Activated naive CD8-positive, alpha-beta T cell treated with anti-CD3 and anti-CD28 coated beads for 36 hours (primary cell): ENCODE data around the gene NOX3. TPM values are rescaled to one million over a fixed set of nuclear protein-coding genes. Genes with fewer than 3 reads are reported as not detected.
A peak's percentile ranks its signal among the peaks of the same experiment; 100 is the strongest.

Source experiments
- DNase-seq: peaks from one replicate; pipeline ENCODE4 v3.0.0; 2021
- H3K27ac Mint-ChIP-seq: one replicate; pipeline ENCODE4 v1.8.0; 2022; ENCODE audit warnings: mild to moderate bottlenecking, moderate library complexity, mixed read lengths
- H3K27me3 Mint-ChIP-seq: one replicate; pipeline ENCODE4 v1.8.0; 2022; ENCODE audit warnings: mild to moderate bottlenecking, mixed read lengths
- H3K36me3 Mint-ChIP-seq: one replicate; pipeline ENCODE4 v1.8.0; 2021; ENCODE audit warnings: mild to moderate bottlenecking, mixed read lengths
- H3K4me1 Mint-ChIP-seq: one replicate; pipeline ENCODE4 v1.8.0; 2021; ENCODE audit warnings: mixed read lengths
- H3K4me3 Mint-ChIP-seq: one replicate; pipeline ENCODE4 v1.8.0; 2022; ENCODE audit warnings: mild to moderate bottlenecking, moderate library complexity, mixed read lengths
- H3K9me3 Mint-ChIP-seq: one replicate; pipeline ENCODE4 v1.8.0; 2022; ENCODE audit warnings: mixed read lengths
- total RNA-seq, 2 experiments: library from RNA; stranded (reverse); gene quantifications; one replicate each; pipeline ENCODE4 v1.2.3, GENCODE V29; 2021

Gene NOX3
- total RNA-seq, 2 experiments from 2014 or later, result not detected

DNA sequence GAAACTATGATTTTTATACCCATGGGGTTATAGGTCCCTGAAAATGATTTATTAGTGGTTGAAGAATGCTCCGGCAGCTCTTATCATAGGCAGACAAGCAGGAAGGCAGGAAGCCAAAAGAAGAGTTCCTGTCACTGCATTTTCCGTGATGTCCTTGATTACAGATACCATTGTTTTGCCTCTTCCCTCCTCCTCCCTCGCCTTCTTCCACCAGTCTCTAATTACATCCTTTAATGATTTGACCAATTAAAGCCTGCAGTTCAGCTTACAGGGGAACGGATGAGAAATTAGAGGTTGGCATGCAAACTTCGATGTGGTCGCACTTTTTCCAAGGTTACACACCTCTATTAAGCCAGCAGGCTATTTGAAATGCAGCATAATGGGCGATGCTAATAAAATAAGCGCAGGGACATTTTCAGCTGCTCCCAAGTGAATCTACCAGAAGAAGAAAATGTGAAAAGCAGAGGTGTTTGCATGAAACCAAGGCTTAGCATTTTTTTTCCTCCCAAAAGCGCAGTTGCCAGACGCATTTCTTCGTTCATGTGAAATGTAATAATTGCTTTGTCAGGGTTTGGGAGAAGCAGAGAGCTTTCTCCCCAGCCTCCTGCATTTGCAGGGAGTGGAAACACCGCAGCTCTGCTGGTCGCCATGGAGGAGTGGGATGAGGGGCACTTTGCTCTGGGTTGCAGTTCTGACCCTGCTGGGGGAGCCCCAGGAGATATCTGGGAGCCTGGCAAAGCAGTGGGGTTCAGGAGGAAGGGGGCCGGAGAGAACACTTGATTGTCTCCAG, 6.0 kb downstream of the NOX3 start:
- Mint-ChIP-seq H3K36me3 (peaks cover 4% of the 10 kb centered on the region), H3K4me1 (peaks cover 32% of the 10 kb centered on the region), H3K27ac (no peak overlapping the region), H3K9me3 (peaks cover 3% of the 10 kb centered on the region), H3K27me3 (peaks cover 11% of the 10 kb centered on the region), H3K4me3 (no peak overlapping the region)
- no peak for DNase-seq

DNA sequence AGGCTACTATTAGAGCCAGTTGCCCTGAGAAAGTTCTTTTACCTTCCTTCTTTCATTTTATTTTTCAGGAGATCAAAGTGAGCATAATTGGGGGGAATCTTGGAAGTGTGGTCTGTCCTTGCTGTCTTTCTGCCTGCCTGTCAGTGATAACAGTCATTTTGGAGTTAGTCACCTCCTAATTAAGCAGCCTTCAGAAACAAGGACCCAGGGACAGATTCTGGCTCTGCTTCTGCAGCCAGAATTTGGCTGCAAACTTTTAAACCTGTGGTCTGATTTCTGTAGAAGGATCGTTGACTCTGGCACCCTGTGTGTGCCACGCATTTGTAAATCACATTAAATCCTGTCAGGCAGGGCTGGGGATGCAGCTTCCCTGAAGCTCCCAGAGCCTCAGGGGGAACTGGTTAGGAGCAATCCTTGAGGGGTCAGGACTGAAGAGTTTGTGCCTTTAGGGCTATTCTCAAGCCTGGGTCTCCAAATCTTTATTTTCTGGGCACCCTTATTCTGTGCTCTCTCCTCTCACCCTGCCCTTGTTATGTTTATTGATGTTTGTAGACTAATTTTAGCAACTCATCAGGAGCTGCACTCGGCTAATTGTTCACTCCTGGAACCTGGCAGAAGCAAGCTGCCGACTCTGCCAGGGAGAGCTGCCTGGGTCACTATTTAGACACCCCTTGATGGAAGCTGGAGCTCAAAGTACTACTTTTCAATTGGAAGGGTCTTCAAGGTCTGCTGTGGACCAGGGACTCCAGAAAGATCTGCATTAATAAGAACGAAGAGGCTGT, 6.8 kb downstream of the NOX3 start:
- H3K9me3 Mint-ChIP-seq, result peaks cover 5% of the 10 kb centered on the region
- peaks cover 36% of the 10 kb centered on the region for H3K4me1 Mint-ChIP-seq
- H3K27ac Mint-ChIP-seq, result no peak overlapping the region
- H3K4me3 Mint-ChIP-seq, result no peak overlapping the region
- peaks cover 7% of the 10 kb centered on the region for H3K27me3 Mint-ChIP-seq
- H3K36me3 Mint-ChIP-seq, result peaks cover 4% of the 10 kb centered on the region
- DNase-seq, result no peak

DNA sequence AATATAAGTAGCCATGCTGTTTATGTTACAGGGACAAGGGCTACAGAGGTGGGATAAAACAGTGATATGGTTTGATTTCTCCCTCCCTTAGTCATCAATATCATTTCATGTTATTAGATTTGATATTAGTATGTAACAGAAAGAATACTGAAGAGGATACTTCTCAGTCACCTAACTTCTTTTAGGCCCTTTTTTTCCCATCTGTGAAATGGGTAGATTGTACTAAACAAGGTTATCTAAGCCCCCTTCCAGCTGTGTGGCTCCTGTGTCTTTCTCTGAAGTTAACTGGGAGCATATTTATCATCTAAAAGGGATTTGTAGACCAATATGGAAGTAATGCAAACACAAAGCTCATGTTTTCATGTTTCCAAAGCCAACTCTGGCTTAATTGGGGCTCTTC, 7.7 kb downstream of the NOX3 start:
- DNase-seq, result no peak
- no peak overlapping the region for H3K4me3 Mint-ChIP-seq
- H3K36me3 Mint-ChIP-seq, result peaks cover 4% of the 10 kb centered on the region
- peaks cover 36% of the 10 kb centered on the region for H3K4me1 Mint-ChIP-seq
- peaks cover 5% of the 10 kb centered on the region for H3K9me3 Mint-ChIP-seq
- peaks cover 7% of the 10 kb centered on the region for H3K27me3 Mint-ChIP-seq
- no peak overlapping the region for H3K27ac Mint-ChIP-seq

DNA sequence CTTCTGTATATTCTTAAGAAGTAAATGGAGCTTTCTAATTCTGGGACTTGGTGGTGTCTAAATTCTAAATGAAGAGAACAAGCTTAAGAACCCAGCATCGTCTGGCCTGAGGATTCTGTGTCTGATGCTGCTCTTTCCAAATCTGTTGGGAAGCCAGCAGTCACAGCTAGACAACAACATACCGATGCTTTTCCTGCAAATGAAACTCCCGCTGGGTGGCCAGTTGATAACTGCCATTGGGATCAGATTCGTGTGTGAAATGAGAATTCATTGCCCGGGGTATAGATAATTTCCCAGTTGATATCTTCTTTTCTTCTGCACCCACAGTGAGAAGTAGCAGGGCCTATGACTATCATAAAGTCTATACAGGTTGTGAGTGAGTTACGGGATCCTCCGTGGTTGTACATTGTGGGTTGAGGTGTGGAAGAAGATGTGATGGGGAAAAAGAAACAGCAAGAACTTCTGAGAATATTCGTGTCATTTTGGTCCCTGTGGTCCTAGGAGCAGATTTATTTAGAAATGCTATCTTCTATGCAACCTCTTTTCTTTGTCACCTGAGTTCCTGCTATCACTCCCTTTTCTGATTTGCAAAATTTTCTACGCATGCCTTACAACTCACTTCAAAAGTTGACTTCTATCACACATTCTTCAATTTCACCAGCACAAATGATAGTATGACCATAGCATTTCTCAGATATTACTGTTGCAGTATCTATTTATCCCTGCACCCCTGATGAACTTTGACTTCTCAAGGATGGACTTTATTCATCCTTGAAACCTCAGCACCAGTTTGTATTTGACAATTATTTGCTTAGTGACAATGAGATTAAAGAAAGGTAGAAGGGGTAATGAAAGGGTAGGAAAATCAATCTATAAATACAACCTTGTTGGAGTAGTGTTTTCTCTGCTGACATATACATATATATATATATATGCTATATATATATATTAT, 10.4 kb downstream of the NOX3 start:
- peaks cover 39% of the 10 kb centered on the region for H3K4me1 Mint-ChIP-seq
- DNase-seq, result peak; percentile 34
- no peak overlapping the region for H3K4me3 Mint-ChIP-seq
- H3K27ac Mint-ChIP-seq, result peak overlapping the region; percentile 88
- peaks cover 7% of the 10 kb centered on the region for H3K27me3 Mint-ChIP-seq
- peaks cover 4% of the 10 kb centered on the region for H3K36me3 Mint-ChIP-seq
- H3K9me3 Mint-ChIP-seq, result peaks cover 3% of the 10 kb centered on the region

DNA sequence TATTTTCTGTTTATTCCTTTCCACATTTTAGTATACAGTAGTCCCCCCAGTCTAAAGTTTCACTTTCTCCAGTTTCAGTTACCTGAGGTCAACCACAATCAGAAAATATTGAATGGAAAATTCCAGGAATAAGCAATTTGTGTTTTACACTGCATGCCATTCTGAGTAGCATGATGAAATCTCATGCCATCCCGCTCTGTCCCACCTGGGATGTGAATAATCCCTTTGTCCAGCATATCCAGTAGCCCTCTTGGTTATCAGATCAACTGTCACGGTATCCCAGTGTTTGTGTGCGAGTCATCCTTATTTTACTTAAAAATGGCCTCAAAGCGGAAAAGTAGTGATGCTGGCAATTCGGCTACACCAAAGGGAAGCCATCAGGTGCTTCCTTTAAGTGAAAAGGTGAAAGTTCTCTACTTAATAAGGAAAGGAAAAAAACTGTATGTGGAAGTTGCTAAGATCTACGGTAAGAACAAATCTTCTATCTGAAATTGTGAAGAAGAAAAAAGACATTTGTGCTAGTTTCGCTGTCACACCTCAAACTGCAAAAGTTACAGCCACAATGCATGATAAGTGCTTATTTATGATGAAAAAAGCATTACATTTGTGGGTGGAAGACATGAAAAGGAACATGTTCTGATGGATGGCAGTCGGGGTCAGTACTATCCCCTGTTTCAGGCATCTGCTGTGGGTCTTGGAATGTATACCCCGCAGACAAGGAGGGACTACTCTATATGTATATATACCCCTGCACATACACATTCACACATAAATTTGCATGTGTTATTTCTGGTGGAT, 11.3 kb downstream of the NOX3 start:
- H3K4me3 Mint-ChIP-seq, result peak overlapping the region; percentile 11
- peaks cover 3% of the 10 kb centered on the region for H3K9me3 Mint-ChIP-seq
- peak overlapping the region; percentile 88 for H3K27ac Mint-ChIP-seq

DNA sequence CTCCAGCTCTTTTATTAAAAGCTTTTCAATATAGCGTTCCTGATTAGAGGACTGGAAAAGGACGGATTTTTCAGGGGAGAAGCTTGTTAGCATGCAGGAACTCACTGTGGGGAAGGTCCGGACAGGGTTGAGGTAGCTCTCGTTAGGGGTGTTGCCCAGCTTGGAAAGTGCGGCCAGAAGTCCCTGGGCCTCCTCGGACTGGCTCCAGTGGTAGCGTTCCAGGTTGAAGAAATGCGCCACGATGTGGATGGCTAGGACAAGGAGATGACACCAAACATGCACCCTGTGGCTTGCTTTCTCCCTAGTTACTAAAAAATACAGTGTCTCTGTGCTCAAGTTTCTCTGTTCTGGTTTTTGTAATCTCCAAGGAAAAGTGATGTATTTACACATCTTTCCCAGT, 12.5 kb downstream of the NOX3 start:
- H3K9me3 Mint-ChIP-seq, result peaks cover 3% of the 10 kb centered on the region
- no peak for DNase-seq
- H3K4me3 Mint-ChIP-seq, result no peak overlapping the region
- peaks cover 25% of the 10 kb centered on the region for H3K4me1 Mint-ChIP-seq
- H3K27ac Mint-ChIP-seq, result no peak overlapping the region
- peaks cover 4% of the 10 kb centered on the region for H3K36me3 Mint-ChIP-seq
- no peaks in the 10 kb centered on the region for H3K27me3 Mint-ChIP-seq

More for the DNA sequence above, 11.3 kb downstream of the NOX3 start:
- Mint-ChIP-seq H3K4me1 (peaks cover 35% of the 10 kb centered on the region), H3K27me3 (peaks cover 3% of the 10 kb centered on the region), H3K36me3 (peaks cover 4% of the 10 kb centered on the region)
- DNase-seq, result peak; percentile 9

DNA sequence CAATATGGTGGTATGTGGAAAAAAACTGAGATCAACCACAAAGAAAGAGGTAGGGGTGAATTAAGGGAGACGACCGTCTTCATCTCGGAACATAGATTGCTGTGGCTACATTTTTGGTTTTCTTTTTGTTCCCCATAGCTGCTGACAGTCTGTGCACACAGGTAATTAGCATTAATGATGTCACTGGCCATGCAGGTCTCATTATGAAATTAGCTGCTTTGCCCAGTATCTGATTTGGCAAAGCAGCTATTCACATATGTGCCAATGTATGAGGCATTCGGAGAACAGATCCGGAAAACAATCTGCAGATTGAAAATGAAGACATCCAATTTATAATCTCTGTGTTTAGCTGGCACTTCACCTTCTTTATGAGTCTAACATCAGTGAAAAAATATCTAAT, 13.1 kb downstream of the NOX3 start:
- Mint-ChIP-seq H3K4me1 (peaks cover 25% of the 10 kb centered on the region), H3K9me3 (peaks cover 3% of the 10 kb centered on the region), H3K4me3 (no peak overlapping the region), H3K36me3 (peaks cover 4% of the 10 kb centered on the region), H3K27ac (no peak overlapping the region), H3K27me3 (no peaks in the 10 kb centered on the region)
- no peak for DNase-seq

DNA sequence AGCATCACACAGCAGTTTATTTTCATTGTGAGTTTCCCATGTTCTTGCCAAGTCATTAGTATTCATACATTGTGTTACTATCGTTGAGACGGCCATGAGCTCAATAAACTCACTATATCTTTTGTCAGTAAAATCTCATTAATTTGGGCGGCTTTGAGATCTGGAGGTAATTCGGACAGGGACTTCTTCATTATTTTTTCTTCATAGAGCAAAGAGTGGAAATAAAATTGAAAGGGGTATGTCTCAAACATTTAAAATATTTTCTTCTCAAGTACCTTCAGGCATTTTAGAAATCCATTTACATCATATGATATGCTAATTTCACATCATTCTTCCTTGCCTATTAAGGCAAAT, 14.6 kb downstream of the NOX3 start:
- Mint-ChIP-seq H3K4me3 (no peak overlapping the region), H3K27ac (no peak overlapping the region), H3K36me3 (peaks cover 4% of the 10 kb centered on the region), H3K27me3 (no peaks in the 10 kb centered on the region), H3K9me3 (peaks cover 2% of the 10 kb centered on the region), H3K4me1 (peaks cover 33% of the 10 kb centered on the region)
- DNase-seq, result no peak

DNA sequence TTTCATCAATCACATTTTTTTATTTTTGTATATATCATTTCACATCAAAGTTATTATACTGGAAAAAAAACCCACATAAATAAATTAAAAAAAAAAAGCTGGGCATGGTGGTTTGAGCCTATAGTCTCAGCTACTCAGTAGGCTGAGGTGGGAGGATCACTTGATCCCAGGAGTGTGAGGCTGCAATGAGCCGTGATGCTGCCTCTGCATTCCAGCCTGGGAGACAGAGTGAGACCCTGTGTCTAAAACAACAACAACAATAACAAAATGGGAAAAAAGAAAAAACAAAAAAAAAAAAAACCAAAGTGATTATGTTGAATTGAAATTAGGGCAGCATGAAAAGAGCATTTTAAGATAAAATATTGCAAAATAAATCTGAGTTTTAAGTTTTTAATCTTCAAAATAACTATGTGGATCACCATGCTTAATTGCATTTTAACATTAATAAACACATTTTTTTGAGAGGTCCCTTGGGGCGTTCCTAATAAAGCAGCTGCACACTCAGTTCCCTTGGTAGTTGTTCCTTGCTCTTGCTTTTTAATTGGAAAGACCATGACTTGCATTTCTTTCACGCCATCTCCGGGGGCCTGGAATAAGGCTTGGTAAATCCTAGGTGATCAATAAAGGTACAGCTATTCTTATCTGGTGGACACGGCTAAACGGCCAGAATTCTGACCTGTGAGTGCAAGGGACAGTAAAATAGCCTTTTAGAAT, 15.1 kb downstream of the NOX3 start:
- Mint-ChIP-seq H3K36me3 (peaks cover 4% of the 10 kb centered on the region), H3K27me3 (no peaks in the 10 kb centered on the region), H3K9me3 (peaks cover 2% of the 10 kb centered on the region), H3K4me3 (no peak overlapping the region), H3K27ac (no peak overlapping the region), H3K4me1 (peaks cover 32% of the 10 kb centered on the region)
- DNase-seq, result no peak

DNA sequence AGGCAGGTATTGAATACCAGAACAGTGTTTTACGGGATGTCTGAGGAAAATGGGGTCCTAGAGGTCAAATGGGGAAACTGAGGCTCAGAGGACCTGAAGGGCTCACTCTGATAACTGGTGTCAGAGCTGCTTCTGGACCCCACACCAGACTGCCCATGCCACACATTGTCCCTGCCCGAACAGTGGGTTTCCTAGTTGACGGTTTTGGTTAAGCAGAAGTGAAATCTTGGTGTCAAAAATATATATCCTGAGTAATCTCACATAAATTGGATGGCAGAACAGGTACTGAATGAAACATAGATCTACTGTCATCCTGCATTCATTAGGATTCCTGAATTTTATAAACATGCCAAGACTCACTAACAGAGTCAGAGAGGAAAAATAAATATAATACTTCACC, 16.3 kb downstream of the NOX3 start:
- no peaks in the 10 kb centered on the region for H3K27me3 Mint-ChIP-seq
- H3K4me1 Mint-ChIP-seq, result peaks cover 20% of the 10 kb centered on the region
- no peak overlapping the region for H3K27ac Mint-ChIP-seq
- no peak for DNase-seq
- H3K4me3 Mint-ChIP-seq, result no peak overlapping the region
- peaks cover 2% of the 10 kb centered on the region for H3K9me3 Mint-ChIP-seq
- H3K36me3 Mint-ChIP-seq, result no peaks in the 10 kb centered on the region

DNA sequence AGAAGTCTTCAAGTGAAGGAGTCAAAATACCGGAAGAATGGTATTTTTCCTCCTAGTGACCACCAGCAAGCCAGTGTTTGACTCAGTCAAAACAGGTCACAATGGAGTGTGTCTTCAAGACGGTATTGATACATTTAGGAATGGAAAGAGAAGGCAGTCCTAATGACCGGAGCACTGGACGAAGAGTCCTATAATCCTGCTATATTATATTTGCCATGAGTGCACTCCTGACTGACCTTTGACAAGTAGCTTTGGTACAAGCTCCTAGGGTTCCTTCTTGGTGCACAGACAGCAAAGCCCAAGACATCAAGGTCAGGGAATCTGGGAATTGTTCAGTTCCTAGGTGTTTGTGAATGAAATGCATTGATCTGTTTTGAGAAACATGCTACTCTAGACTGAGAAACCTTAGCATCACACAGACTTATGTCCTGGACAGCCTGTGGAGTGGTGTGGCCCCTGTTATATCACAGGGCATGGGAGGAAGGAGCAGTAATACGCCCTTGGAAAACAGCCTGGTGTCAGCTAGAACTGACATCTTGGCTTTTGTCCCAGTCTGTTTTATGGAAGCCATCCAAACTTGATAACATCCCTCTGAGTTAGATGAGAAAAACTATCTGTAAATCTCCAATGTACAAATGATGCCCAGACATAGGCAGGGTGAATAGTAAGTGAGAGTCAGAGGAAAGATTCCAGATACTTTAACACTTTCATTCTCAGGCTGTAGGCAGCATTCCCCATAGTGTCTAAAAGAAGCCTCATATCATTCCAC, 18.5 kb downstream of the NOX3 start:
- H3K9me3 Mint-ChIP-seq, result no peaks in the 10 kb centered on the region
- no peaks in the 10 kb centered on the region for H3K36me3 Mint-ChIP-seq

DNA sequence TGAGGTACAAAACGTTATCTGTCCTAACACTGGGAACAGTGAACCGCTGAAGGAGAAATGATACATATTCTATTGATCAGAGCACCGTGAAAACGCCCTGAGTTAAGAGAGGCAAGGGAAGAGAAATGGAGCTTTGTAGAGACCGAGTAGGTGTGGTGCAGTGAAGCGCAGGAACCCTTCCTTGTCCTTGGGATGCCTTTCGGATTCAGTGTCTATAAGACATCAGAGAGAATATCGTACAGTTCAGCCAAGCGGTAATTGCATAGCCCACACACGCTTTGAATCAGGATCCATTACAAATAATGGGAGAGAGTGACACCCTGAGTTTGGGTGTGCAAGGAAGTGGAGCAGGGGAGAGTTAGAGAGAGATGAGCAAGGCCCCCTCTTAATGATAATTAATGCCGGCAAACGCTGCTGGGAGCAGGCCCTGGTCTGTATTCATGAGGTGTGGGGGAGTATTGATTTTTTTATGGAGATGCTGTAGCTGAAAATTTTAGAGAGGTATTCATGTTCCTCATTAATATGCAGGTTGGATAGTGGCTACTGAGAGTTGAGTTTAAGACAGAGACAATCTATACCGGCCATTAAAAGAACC, 20.7 kb downstream of the NOX3 start:
- no peaks in the 10 kb centered on the region for H3K36me3 Mint-ChIP-seq
- no peaks in the 10 kb centered on the region for H3K27me3 Mint-ChIP-seq
- H3K27ac Mint-ChIP-seq, result no peak overlapping the region
- no peak for DNase-seq
- H3K9me3 Mint-ChIP-seq, result no peaks in the 10 kb centered on the region
- H3K4me3 Mint-ChIP-seq, result no peak overlapping the region
- H3K4me1 Mint-ChIP-seq, result peaks cover 19% of the 10 kb centered on the region

More for the DNA sequence above, 18.5 kb downstream of the NOX3 start:
- no peak overlapping the region for H3K27ac Mint-ChIP-seq
- DNase-seq, result no peak
- H3K27me3 Mint-ChIP-seq, result no peaks in the 10 kb centered on the region
- peaks cover 16% of the 10 kb centered on the region for H3K4me1 Mint-ChIP-seq
- H3K4me3 Mint-ChIP-seq, result no peak overlapping the region

DNA sequence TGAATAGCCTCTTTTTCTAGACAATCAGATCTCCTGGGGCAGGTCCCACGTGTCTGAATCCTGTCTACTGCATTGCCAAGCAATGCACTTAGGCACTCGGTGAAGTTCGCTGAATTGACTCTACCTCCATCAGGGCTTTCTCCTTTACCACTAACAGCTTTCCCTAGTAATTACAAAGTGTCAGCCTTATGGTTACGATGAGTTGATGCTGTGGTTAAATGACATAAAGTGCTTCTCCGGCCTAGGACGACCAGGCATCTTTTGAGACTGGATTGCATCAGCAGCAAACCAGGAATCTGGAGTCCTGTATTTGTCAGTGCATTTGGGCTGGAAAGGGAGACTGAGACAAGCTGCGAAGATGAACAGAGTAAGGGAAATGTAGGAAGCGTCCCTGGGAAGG, 21.5 kb downstream of the NOX3 start:
- Mint-ChIP-seq H3K9me3 (no peaks in the 10 kb centered on the region), H3K36me3 (no peaks in the 10 kb centered on the region), H3K4me3 (no peak overlapping the region), H3K27ac (no peak overlapping the region), H3K4me1 (peaks cover 28% of the 10 kb centered on the region), H3K27me3 (no peaks in the 10 kb centered on the region)
- no peak for DNase-seq
